ENCODE measurements around the gene THSD4.

GRCh38 chr15:71333136-71333700 lies 217.9 kb downstream of the THSD4 start:
- TF ChIP-seq POLR2A (IDR thresholded peaks at IDR 0.05) (no peak), CTCF (IDR thresholded peaks at IDR 0.05) (no peak)

Data from thyroid gland (tissue), 4 donors.